Stimulated activated CD4-positive, alpha-beta T cell treated with anti-CD3 and anti-CD28 coated beads, TNF-alpha, amount 100 ng/mL, for 48 hours (primary cell): ENCODE results near the gene CNN1.
A peak's percentile ranks its signal among the peaks of the same experiment; 100 is the strongest.

Source experiments
- DNase-seq, 3 donors: peaks; one replicate each; pipeline ENCODE4 v3.0.0-alpha.2; 2020; ENCODE audit warnings: low read depth in 3 of 3

Gene CNN1

GRCh38 chr19:11538232-11539036 is at the start of gene CNN1:
Gene CNN1 (plus strand): TSS chr19:11538851. CDS start chr19:11538928, 77 bp downstream.
- DNase-seq = no peak

- DNase-seq = no peak
Measured at GRCh38 chr19:11489378-11489777, 49.3 kb upstream of the CNN1 start.

GRCh38 chr19:11494634-11495285 is 43.9 kb upstream of the CNN1 start:
- DNase-seq = no peak

- no peak for DNase-seq
Measured at GRCh38 chr19:11495481-11495880, 43.2 kb upstream of the CNN1 start.

- no peak for DNase-seq
Measured at GRCh38 chr19:11495885-11496284, 42.8 kb upstream of the CNN1 start.

GRCh38 chr19:11496391-11497163 is 42.1 kb upstream of the CNN1 start:
- DNase-seq = peak; percentile 44 to 61 (median 58)

GRCh38 chr19:11499220-11499726 is 39.4 kb upstream of the CNN1 start:
- DNase-seq = no peak

- DNase-seq = no peak
Measured at GRCh38 chr19:11499890-11500420, 38.7 kb upstream of the CNN1 start.

- DNase-seq = no peak
Measured at GRCh38 chr19:11504502-11505031, 34.1 kb upstream of the CNN1 start.

- DNase-seq = peak; percentile 95 to 98 (median 96)
Measured at GRCh38 chr19:11505032-11505503, 33.6 kb upstream of the CNN1 start.

GRCh38 chr19:11505504-11506100 is 33.0 kb upstream of the CNN1 start, which contains the start of gene ZNF653:
Gene ZNF653 (minus strand): TSS chr19:11505839. CDS start chr19:11505786, 53 bp downstream.
- peak; percentile 89 to 94 (median 90) for DNase-seq

GRCh38 chr19:11506101-11506555 is 32.5 kb upstream of the CNN1 start:
- DNase-seq = no peak

- no peak for DNase-seq
Measured at GRCh38 chr19:11506967-11507366, 31.7 kb upstream of the CNN1 start.

GRCh38 chr19:11507370-11508078 is 31.1 kb upstream of the CNN1 start:
- DNase-seq = no peak

- DNase-seq = no peak
Measured at GRCh38 chr19:11510444-11510843, 28.2 kb upstream of the CNN1 start.

- DNase-seq = no peak
Measured at GRCh38 chr19:11513946-11514345, 24.7 kb upstream of the CNN1 start.

GRCh38 chr19:11519138-11519537 is 19.5 kb upstream of the CNN1 start:
- DNase-seq = no peak

GRCh38 chr19:11528551-11529341 is 9.9 kb upstream of the CNN1 start, which contains the start of gene ECSIT:
Gene ECSIT (minus strand): TSS chr19:11529134. CDS start chr19:11519170, 9,964 bp downstream.
- DNase-seq = peak; percentile 88 to 92 (median 91)

GRCh38 chr19:11530432-11530831 is 8.2 kb upstream of the CNN1 start:
- peak; percentile 31 to 54 (median 41) for DNase-seq
